Measurements from ENCODE around the gene MYADM.
"Not testable (repeated sequence)": the region's sequence is repeated elsewhere in the genome, so short reads cannot be mapped to it uniquely, and the experiment has no call there.

MYADM gene

DNA sequence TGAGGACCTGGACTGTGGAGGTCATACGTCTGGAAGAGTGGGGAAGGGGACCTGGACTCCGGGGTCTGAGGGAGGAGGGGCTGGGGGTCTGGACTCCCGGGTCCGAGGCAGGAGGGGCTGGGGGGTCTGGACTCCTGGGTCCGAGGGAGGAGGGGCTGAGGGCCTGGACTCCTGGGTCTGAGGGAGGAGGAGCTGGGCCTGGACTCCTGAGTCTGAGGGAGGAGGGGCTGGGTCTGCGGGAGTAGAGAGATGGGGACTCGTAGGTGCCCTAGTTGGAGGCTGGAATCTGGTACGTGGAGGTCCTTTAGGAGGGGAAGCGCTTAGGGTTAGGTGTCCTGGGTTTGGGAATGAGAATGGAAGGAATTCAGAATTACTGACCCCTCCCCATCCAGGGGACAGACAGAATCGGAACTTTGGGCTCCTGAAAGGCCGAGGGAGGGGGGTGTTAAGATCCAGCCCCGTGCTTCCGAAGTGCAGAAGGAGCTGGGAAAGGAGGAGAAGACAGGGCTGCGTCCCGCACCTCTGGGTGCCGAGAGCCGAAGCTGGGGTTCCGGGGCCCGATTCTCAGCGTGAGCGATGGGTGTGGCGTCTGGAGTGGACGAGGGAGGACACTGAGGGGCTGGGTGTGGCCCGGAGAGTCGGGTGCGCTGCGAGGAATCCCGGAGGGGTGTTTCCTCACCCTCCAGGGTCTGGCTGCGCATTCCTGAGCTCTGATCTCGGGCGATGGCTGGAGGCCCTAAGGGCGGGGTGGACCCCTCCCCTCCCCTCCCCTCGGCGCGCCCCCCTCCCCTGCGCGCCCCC, 608 bp downstream of the MYADM start:
- DNase-seq (ENCODE audit: low read depth), result no peak
- H3K4me3 ChIP-seq (ENCODE audit: low read depth, low read length), result peak overlapping the region; percentile 80

DNA sequence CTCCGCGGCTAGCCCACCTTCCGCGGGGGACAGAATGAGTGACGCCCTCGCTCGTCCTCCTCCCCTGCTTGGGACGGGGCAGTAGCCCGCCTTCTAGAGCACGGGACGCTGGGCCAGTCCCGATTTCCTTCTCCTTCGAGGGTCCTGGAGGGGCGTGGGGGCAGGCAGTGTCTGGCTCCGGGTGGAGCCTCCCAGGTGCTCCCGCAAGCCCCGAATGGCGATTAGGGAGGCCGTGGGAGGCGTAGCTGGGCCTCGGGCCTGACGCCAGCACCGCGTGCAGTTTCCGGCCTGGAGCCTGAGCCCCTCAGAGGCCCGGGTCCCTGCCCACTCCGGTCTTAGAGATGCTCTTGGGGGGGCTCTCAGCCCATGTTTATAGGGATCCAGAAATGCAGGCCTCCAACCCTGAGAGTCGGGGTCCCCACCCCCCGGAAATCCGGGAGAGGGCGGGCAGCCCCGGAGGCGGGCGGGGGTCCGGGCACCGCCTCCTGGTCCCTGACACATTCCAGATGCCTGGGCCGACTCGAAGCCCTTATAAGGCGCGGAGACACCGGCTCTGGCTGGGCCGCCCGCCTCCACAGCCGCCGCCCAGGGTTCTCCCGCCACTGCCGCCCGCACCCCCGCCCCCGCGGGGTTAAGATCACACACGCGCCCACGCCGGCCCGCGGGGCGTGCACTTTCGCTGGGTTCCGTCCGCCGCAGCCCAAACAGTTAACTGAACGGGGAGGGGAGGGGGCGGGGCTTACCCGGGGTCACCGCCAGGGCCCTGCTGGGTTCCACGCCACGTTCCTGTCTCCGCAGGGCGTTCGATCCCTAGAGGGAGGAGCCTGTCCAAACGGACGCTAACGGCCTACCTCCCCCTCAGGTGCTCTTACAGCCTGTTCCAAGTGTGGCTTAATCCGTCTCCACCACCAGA, 1.5 kb downstream of the MYADM start:
- DNase-seq (ENCODE audit: low read depth), result peak; percentile 39
- H3K4me3 ChIP-seq (ENCODE audit: low read depth, low read length), result peak overlapping the region; percentile 80

DNA sequence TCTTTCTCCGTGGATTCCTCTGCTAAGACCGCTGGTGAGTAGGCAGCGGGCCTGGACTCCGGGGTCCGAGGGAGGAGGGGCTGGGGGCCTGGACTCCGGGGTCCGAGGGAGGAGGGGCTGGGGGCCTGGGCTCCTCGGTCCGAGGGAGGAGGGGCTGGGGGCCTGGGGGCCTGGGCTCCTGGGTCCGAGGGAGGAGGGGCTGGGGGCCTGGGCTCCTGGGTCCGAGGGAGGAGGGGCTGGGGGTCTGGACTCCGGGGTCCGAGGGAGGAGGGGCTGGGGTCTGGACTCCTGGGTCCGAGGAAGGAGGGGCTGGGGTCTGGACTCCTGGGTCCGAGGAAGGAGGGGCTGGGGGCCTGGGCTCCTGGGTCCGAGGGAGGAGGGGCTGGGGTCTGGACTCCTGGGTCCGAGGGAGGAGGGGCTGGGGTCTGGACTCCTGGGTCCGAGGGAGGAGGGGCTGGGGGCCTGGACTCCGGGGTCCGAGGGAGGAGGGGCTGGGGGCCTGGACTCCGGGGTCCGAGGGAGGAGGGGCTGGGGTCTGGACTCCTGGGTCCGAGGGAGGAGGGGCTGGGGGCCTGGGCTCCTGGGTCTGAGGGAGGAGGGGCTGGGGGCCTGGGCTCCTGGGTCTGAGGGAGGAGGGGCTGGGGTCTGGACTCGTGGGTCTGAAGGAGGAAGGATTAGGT, 2.3 kb downstream of the MYADM start:
- DNase-seq (ENCODE audit: low read depth), result not testable (repeated sequence)
- peak overlapping the region; percentile 80 for H3K4me3 ChIP-seq (ENCODE audit: low read depth, low read length)

DNA sequence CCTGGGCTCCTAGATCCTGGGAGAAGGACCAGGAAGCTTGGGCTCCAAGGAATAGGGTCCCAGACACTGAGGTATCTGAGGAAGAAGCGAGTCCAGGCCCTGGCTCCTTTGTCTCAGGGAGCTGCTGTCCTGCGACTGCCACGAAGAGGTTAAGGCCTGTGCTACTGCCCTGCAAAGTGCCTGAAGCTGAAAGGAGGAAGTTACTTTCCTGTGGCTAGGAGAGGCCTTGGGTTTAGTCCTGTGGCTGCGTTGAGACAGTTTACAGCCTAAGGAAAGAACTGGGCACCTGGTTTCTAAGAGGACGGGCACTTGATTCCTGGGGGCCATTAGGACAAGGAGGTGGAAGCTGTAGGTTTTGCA, 2.8 kb downstream of the MYADM start:
- DNase-seq (ENCODE audit: low read depth), result no peak
- peak overlapping the region; percentile 21 for H3K4me3 ChIP-seq (ENCODE audit: low read depth, low read length)

DNA sequence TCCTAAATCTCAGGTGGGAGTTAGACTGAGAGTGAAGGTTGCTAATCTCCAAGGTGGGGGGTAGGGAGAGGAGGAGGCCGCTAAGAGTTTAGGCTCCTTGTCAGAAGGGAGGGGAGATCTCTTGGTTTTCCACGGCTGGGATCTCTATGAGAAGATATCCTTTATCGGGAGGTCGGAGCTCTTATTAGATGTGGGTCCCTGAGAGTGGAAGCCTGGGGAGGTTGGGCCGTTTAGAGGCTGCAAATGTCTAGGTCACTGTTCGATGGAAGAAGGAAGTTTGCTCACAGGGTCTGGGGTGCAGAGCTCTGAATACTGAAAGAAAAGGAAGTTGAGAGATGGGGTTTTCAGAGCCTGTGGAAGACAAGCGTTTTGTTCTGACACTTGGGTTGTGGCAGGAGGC, 3.8 kb downstream of the MYADM start:
- no peak for DNase-seq (ENCODE audit: low read depth)
- H3K4me3 ChIP-seq (ENCODE audit: low read depth, low read length), result no peak overlapping the region

DNA sequence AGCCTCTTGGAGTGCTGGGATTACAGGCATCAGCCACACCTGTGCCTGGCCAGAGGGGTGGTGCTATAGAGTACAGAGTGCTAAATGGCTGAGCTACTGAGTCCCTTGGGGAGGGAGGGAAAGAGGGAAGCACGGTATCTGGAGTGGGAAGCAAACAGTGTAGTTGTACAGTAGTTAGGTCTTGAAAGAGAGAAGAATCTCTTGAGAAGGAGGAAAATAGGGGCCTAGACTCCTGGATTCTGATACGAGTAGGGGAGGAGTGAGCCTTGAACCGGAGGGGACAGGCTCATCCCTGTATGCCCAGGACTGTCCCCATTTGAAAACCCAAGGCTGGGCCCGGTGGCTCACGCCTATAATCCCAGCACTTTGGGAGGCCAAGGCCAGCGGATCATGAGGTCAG, 5.1 kb downstream of the MYADM start:
- H3K4me3 ChIP-seq (ENCODE audit: low read depth, low read length), result no peak overlapping the region
- DNase-seq (ENCODE audit: low read depth), result no peak

DNA sequence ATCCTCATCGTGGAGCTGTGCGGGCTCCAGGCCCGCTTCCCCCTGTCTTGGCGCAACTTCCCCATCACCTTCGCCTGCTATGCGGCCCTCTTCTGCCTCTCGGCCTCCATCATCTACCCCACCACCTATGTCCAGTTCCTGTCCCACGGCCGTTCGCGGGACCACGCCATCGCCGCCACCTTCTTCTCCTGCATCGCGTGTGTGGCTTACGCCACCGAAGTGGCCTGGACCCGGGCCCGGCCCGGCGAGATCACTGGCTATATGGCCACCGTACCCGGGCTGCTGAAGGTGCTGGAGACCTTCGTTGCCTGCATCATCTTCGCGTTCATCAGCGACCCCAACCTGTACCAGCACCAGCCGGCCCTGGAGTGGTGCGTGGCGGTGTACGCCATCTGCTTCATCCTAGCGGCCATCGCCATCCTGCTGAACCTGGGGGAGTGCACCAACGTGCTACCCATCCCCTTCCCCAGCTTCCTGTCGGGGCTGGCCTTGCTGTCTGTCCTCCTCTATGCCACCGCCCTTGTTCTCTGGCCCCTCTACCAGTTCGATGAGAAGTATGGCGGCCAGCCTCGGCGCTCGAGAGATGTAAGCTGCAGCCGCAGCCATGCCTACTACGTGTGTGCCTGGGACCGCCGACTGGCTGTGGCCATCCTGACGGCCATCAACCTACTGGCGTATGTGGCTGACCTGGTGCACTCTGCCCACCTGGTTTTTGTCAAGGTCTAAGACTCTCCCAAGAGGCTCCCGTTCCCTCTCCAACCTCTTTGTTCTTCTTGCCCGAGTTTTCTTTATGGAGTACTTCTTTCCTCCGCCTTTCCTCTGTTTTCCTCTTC, 6.3 kb downstream of the MYADM start:
- no peak overlapping the region for H3K4me3 ChIP-seq (ENCODE audit: low read depth, low read length)
- no peak for DNase-seq (ENCODE audit: low read depth)

DNA sequence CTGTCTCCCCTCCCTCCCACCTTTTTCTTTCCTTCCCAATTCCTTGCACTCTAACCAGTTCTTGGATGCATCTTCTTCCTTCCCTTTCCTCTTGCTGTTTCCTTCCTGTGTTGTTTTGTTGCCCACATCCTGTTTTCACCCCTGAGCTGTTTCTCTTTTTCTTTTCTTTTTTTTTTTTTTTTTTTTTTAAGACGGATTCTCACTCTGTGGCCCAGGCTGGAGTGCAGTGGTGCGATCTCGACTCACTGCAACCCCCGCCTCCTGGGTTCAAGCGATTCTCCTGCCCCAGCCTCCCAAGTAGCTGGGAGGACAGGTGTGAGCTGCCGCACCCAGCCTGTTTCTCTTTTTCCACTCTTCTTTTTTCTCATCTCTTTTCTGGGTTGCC, 6.9 kb downstream of the MYADM start:
- no peak overlapping the region for H3K4me3 ChIP-seq (ENCODE audit: low read depth, low read length)
- DNase-seq (ENCODE audit: low read depth), result no peak

DNA sequence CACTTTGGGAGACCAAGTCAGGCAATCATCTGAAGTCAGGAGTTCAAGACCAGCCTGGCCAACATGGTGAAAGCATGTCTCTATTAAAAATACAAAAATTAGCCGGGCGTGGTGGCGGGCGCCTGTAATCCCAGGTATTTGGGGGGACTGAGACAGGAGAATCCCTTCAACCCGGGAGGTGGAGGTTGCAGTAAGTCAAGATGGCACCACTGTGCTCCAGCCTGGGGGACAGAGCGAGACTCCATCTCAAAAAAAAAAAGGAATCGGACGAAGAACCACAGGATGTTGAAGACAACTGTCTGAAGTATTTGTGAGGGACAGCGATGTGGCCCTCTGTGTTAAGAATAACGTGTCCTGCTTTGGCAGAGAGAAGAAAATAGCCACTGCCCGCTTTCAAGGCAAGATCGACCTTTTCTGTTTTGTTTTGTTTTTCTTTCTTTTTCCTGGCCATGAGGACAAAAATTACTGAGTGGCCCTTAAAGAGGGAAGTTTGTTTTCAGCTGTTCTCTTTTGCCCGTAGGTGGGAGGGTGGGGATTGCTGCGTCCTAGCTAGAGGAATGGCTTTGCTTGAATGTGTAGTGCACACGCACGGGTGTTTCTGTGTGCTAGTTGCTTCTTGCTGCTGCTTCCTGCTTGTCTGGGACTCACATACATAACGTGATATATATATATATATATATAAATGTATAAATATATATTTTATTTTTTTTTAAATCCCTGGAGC, 8.1 kb downstream of the MYADM start:
- no peak overlapping the region for H3K4me3 ChIP-seq (ENCODE audit: low read depth, low read length)
- no peak for DNase-seq (ENCODE audit: low read depth)

DNA sequence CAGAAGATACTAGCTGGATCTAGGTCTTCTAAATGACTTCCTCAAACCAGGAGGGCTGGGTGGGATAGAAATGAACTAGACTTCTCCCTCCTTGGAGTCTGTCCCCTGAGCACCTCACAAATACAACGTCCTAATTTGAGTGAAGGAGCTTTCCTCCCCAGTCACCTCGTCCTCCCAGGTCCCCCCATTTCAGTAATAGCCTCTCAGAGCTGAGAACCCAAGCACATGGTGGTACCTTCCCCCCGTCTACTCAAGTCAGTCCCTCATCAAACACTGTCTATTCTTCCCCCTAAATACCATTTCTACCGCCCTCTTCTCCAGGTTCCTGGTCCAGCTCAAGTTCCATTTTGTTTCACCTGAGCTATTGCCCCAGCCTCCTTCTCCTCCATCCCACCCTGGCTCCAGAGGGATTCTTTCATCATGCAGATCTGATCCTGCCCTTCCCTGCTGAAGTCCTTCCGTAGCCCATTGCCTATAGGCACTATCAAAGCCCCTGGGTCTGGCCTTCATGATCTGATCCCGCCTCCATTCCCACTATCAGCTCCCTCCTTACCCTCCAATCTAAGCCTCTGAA, 9.1 kb downstream of the MYADM start:
- no peak for DNase-seq (ENCODE audit: low read depth)
- no peak overlapping the region for H3K4me3 ChIP-seq (ENCODE audit: low read depth, low read length)

DNA sequence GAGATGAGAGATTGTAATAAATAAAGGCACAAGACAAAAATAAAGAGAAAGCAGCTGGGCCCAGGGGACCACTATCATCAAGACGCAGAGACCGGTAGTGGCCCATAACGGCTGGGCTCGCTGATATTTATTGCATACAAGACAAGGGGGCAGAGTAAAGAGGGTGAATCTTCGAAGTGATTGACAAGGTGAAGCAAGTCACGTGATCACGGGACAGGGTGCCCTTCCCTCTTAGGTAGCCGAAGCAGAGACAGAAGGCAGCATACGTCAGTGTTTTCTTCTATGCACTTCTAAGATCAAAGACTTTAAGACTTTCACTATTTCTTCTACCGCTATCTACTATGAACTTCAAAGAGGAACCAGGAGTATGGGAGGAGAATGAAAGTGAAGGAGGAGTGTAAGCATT, 9.7 kb downstream of the MYADM start:
- no peak overlapping the region for H3K4me3 ChIP-seq (ENCODE audit: low read depth, low read length)
- DNase-seq (ENCODE audit: low read depth), result no peak

DNA sequence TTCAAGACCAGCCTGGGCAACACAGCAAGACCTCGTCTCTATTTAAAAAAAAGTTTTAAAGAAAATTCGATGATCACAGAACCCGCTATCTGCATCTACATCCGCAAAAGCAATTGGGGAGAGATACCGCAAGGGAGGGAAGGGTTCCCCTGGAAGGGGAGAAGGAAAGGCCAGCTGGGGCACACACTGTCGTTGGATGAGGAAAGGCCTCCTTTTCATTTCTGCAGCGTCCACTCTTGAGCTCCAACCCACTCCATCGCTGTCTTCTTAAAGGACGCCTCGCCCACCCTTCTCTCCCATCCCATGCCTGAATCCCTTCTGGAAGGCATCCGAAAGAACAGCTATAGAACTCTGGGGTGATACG, 11.1 kb downstream of the MYADM start:
- DNase-seq (ENCODE audit: low read depth), result no peak
- H3K4me3 ChIP-seq (ENCODE audit: low read depth, low read length), result peak overlapping the region; percentile 62

DNA sequence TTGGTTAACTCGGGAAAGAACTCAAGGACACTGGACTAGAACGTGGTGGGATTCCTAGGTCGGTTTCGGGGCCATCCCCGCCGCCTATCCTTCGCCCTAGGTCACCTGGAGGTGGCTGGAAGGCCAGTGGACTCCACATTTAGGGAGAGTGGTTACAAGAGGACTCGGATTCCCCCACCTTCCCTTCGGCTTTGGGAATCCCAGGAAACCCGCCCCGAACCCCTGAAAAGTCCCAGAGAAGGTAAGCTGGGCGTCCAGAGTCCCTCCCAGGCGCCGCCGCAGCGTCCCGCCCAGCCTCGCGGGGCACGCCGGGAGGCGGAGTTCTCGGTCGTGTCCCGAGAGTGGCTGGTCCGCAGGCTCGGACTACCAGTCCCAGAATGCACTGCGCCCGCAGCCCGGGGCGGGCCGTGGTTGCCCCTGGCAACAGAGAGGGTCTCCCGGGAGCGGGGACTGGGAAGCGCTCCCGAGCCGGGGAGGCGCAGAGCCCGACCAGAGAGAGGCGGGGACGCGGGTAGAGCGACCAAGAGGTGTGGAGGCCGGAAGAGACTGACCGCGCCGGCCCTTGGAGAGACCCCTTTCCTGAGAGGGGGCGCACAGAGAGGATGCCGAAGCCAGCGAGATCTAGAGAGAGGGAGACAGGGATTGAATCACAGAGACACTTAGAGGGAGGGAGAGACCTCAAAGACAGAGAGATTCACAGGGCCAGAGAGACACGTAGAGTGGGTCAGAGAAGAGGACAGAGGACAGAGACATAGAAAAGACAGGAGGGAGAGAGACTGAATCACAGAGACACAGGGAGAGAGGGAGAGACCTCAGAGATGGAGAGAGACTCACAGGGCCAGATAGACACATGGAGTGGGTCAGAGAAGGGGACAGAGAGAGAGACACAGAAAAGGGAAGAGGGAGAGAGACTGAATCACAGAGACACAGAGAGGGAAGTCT, 11.7 kb downstream of the MYADM start:
- H3K4me3 ChIP-seq (ENCODE audit: low read depth, low read length), result peak overlapping the region; percentile 62
- peak; percentile 77 for DNase-seq (ENCODE audit: low read depth)

DNA sequence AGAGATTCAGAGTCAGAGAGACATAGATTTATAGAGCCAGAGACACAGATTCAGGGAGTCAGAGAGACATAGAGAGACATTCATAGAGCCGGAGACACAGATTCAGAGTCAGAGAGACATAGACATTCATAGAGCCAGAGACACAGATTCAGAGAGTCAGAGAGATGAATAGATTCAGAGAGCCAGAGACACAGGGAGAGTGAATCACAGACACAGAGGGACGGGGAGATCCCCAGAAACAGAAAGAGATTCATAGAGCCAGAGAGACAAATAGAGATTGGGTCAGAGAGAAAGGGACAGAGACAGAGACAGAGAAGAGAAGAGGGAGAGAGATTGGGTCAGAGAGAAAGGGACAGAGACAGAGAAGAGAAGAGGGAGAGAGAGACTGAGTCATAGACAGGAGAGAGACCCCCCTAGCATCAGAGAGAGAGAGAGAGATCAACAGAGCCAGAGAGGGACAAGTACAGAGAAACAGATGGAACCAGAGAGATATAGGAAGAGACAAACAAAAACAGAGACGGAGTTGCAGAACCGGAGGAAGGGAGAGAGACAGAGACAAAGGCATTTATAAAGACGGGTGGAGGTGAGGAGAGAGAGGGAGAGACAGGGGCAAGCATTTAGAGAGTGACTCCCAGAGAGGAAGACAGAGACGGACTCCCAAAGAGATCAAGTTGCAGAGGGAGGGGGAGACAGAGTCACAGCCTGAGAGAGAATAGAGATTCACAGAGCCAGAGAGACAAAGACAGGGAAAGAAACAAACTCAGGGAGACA, 13.2 kb downstream of the MYADM start:
- no peak for DNase-seq (ENCODE audit: low read depth)
- no peak overlapping the region for H3K4me3 ChIP-seq (ENCODE audit: low read depth, low read length)

DNA sequence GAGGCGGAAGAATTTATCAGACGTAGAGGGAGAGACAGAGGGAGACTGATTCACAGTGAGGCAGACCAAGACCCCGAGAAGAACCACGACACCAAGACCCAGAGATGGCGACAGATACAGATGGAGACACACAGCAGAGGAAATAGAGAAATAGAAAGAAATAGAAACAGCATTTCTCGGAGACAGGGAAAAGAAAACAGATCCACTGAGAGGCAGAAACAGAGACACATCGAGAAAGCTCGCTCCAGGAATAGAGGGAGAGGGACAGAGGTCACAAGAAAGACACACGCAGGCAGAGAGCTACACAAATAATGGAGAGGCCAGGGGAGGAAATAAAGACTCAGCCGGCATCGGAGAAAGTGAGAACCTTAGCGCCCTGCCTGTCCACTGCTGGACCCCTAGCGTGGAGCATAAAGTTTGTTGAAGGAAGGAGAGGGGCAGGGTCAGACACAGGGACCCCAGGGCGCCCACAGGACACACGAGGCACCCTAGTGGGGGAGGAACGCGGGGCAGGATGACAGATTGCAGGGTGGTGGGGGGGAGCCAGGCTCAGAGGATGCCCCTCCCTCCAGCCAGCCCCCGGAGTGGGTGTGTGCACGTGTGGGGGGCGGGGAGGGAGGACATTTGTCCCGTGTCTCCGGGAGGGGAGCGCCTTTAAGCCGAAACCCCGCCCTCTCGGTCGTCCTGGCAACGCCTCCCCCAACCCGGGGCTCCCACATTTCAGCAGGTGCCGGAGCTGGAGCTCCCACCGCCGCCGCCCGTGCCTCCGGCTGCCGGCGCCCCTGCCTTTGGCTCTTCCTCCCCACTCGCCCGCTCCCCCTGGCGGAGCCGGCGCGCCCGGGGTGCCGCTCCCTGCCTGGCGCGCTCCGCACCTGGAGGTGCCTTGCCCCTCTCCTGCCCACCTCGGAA, 14.1 kb downstream of the MYADM start, which contains the start of gene PRKCG:
Gene PRKCG, plus strand, starts transcription at position 716 of the 909 bp plus-strand sequence. CDS start 298 bp downstream, outside the sequence.
- DNase-seq (ENCODE audit: low read depth), result no peak
- peak within 1 kb of the TSS; percentile 42 for H3K4me3 ChIP-seq (ENCODE audit: low read depth, low read length)
